GM19193 (cell line): ENCODE data around the gene AGMO.

ENCODE experiments used
- POLR2A ChIP-seq: IDR thresholded peaks from 4 replicates; pipeline ENCODE4 v1.6.1; 2011; ENCODE audit not compliant: insufficient read depth, insufficient read length; ENCODE audit errors: extremely low read depth

AGMO gene

GRCh38 chr7:15561835-15562234, at the start of gene AGMO:
Gene AGMO, minus strand, starts transcription at chr7:15562015.
- no peak for TF ChIP-seq POLR2A

DNA sequence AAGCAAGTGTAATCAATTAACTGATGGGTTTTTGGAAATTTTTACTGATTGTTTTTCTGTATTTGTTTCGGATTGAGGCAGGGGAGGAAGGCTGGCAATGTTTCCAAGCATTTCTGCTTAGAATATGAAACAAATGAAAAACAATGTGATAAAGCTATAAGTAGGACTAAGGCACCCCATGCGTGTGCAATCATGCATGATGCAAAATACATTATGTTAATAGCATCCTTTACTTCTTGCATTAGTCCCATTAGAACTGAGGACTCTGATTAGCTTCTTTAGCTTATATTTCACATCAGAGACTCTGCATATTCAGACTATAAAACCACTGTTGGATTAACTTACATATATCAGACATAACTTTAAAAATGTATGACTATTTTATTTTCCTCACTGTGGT, 48.7 kb upstream of the AGMO start:
- no peak for TF ChIP-seq POLR2A

GRCh38 chr7:15609287-15609686, 47.5 kb upstream of the AGMO start:
- no peak for TF ChIP-seq POLR2A

DNA sequence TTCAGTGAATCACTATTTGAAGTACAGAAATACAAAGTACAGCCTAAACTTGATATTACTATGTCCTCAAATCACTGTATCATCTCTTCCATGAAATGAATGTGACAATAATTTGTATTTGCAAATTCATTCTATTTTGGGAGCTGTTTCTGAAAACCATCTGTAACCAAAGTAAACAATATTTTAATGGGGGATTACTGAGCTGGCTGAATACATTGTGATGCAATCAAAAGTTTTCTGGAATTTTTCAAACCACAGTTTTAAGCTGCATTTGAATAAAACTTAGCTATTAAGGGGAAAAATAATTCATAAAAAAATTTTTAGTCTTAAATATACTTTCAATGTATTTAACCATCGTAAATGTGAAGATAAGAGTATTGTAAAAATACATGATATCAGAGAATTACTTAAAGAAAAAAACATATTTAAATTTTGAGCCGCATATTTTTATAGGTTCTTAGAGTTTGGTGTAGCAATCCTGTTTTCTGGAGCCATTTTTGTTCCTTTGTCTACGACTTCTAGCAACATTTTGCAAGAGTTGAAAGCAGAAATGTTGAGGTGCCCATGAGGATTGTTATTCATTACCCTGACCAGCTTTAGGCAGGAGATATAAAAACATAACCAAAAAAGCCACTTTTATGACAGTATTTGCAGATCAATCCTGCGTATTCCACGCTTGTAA, 45.9 kb upstream of the AGMO start:
- no peak for TF ChIP-seq POLR2A

- no peak for TF ChIP-seq POLR2A
These were observed 44.7 kb upstream of the AGMO start for GRCh38 chr7:15606561-15606960.

DNA sequence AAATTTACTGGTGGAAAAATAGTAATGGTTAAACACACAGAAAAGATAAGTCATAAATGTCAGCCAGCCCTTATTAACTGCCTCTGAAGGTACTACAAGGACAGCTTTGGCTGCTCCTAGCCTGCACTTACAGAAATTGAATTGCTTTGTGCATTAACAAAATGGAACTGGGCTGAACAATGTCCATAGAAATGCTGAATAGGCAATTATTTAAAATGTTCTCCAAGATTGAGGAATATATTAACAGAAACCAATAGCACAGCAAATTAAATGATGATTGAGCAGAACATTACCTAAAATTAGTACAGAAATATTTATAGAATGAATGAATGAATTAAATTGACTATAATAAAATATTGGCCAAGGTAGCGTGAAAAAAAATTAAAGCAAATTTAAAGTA, 42.4 kb upstream of the AGMO start:
- no peak for TF ChIP-seq POLR2A

DNA sequence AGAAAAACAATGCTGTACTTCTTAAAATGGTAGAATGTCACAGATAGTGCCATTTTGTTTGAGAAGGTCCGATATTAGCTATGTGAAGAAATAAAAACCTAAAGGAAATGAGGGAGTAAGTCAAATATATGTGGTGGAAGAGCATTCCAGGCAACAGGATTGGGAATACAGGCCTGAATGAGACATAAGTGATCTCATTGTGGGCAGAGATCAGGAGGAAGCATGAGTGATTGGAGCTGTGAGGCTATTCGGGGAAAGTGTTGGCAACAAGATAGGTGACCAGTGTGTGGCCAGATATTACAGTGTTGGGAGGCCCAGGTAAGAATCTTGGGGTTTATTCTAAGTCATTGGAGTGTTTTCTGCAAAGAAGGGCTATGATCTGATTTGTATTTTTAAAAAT, 41.3 kb upstream of the AGMO start:
- no peak for TF ChIP-seq POLR2A

- no peak for TF ChIP-seq POLR2A
These were observed 40.4 kb upstream of the AGMO start for GRCh38 chr7:15602236-15602635.

GRCh38 chr7:15601175-15601574, 39.4 kb upstream of the AGMO start:
- TF ChIP-seq POLR2A = no peak

- TF ChIP-seq POLR2A = no peak
These were observed 38.5 kb upstream of the AGMO start for GRCh38 chr7:15600298-15600697.

DNA sequence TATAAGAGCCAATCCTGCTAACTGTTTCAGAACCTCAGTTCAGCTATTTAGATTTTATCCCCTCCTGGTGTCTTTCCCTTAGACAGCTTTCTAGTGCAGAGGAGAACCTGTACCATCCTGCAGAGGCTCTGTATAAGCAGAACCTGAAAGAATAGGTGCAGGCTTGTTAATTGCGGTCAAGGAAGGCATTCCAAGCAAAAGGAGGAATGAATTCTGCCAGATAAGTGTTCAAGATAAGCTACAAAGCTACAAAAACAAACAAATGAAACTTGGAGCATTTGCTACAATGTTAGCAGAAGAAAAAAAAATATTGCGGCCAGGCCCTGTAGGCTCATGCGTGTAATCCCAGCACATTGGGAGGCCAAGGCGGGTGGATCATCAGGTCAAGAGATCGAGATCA, 32.6 kb upstream of the AGMO start:
- TF ChIP-seq POLR2A = no peak

DNA sequence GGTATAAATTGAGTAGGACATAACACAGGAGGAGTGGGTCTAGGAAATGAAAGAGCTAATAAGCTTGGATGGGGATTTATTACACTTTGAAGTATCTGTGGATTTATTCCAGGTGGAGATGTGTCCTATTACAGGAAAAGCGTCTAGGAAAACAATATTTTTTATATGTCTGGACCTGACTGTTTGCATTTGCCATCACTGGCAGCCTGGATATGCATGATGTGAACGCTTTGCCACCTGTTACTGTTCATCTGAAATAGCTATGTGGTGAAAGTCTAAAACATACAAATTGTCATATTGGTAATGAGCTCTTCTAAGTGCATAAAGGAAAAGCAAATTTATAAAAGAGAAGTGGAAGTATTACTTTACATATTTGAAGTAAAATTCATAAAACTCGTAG, 31.6 kb upstream of the AGMO start:
- no peak for TF ChIP-seq POLR2A

DNA sequence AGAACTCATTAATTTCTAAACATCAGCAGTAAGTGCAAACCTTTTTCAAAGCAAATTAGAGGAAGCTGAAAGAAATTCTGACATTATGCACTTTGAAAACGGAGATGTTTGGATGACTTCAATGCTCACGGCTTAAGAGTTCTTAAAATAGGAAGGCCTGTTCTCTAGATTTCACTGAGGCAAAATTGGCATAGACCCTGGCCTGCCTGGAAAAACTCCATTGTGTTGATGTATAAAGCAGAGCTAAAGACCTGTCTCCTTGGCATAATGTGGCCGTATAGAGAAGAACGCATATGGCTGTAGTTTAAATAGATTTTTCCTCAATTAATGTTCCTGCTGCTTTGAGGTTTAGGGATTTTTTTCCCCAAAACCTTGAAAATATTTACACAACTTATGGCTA, 24.5 kb upstream of the AGMO start:
- no peak for TF ChIP-seq POLR2A

- TF ChIP-seq POLR2A = no peak
These were observed 22.8 kb upstream of the AGMO start for GRCh38 chr7:15584575-15584974.

DNA sequence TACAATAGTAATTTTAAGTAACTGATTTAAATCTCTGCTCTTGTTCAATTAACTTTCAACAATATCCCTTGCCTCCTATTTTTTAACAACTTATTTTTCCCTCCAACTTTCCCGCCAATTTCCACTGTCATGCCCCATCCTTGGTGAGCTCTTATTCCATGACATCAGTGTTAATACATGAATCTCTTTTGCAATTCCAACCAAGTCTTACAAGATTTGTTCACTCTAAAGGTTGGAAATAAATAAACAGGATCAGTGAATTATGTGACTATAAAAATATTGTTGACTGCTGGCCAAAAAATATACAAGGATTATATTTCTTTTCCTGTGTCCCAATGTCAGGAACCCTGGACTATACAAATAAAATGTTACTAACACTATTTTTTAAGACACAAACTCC, 21.0 kb upstream of the AGMO start:
- TF ChIP-seq POLR2A = no peak

GRCh38 chr7:15581352-15581951, 19.6 kb upstream of the AGMO start:
- no peak for TF ChIP-seq POLR2A

GRCh38 chr7:15580604-15581351, 19.0 kb upstream of the AGMO start:
- no peak for TF ChIP-seq POLR2A

DNA sequence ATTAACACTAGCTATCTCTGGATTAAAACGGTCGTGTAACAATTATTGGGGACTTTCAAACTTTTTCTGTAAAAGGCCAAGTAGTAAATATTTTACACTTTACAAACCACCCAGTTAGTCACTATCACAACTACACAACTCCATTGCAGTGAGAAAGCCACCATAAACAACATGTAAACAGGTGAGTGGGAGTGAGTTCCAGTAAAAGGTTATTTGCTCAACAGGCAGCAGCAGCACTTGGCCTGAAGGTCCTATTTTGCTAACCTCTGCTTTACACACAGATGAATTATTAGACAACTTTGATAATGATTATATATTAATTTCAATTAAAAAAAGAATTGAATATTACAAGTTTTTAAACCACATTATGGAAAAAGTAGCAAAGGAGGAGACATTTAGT, 15.8 kb upstream of the AGMO start:
- no peak for TF ChIP-seq POLR2A
